Ascending aorta (tissue), 2 donors: ENCODE data around the gene NETO1. TPM values are rescaled to one million over a fixed set of nuclear protein-coding genes. Genes with fewer than 3 reads are reported as not detected.

Experiments used
- DNase-seq, 2 donors: peaks; one replicate each; pipeline ENCODE4 v3.0.0-alpha.2; 2019; ENCODE audit warnings: low spot score in 2 of 2
- H3K27ac ChIP-seq, 2 donors: fragments of 200-600 bp; sonication (generic); one replicate each; pipeline ENCODE4 v1.5.1; 2016 to 2017; ENCODE audit warnings: mild to moderate bottlenecking in 1 of 2
- H3K27me3 ChIP-seq: fragments of 200-600 bp; sonication (generic); one replicate; pipeline ENCODE4 v1.5.1; 2017
- H3K36me3 ChIP-seq, 2 donors: fragments of 200-600 bp; sonication (generic); one replicate each; pipeline ENCODE4 v1.5.1; 2016
- H3K4me1 ChIP-seq, 2 donors: fragments of 200-600 bp; sonication (generic); one replicate each; pipeline ENCODE4 v1.5.1; 2016 to 2017; ENCODE audit warnings: mild to moderate bottlenecking in 1 of 2
- H3K4me3 ChIP-seq, 2 donors: fragments of 200-600 bp; sonication (generic); one replicate each; pipeline ENCODE4 v1.5.1; 2016 to 2017; ENCODE audit warnings: mild to moderate bottlenecking in 1 of 2
- H3K9me3 ChIP-seq, 2 donors: fragments of 200-600 bp; sonication (generic); one replicate each; pipeline ENCODE4 v1.5.1; 2016
- CTCF ChIP-seq, 3 experiments: fragments of 200-600 bp in 2 of 3; fragments of 450-650 bp in 1 of 3; sonication (generic) in 2 of 3; IDR thresholded peaks; one replicate each; pipeline ENCODE4 v1.5.1; 2016 to 2019; ENCODE audit warnings: antibody characterized with exemption in 3 of 3, mild to moderate bottlenecking in 1 of 3, moderate library complexity in 1 of 3
- intact Hi-C: fragments of 100-400 bp; cut with DNase I; formaldehyde crosslinking; loops from one replicate; pipeline ENCODE4 v1.15.1; 2023
- total RNA-seq: library from RNA; depleted of rRNA; stranded (reverse); fragments of >200 nt; gene quantifications from one replicate; pipeline ENCODE4 v1.1.0, GENCODE V29; 2016

Gene NETO1
- total RNA-seq, 1 donor from 2014 or later: not detected

- Histone ChIP-seq H3K4me3 (no peak overlapping the region), H3K27me3 (no peaks in the 10 kb centered on the region), H3K4me1 (no peaks in the 10 kb centered on the region), H3K36me3 (no peaks in the 10 kb centered on the region), H3K27ac (no peak overlapping the region), H3K9me3 (no peaks in the 10 kb centered on the region)
- TF ChIP-seq CTCF (IDR thresholded peaks at IDR 0.05): no peak
- no peak for DNase-seq
- intact Hi-C loops: no loop called here
Observed at GRCh38 chr18:72704202-72704601, 163.6 kb downstream of the NETO1 start.

DNA sequence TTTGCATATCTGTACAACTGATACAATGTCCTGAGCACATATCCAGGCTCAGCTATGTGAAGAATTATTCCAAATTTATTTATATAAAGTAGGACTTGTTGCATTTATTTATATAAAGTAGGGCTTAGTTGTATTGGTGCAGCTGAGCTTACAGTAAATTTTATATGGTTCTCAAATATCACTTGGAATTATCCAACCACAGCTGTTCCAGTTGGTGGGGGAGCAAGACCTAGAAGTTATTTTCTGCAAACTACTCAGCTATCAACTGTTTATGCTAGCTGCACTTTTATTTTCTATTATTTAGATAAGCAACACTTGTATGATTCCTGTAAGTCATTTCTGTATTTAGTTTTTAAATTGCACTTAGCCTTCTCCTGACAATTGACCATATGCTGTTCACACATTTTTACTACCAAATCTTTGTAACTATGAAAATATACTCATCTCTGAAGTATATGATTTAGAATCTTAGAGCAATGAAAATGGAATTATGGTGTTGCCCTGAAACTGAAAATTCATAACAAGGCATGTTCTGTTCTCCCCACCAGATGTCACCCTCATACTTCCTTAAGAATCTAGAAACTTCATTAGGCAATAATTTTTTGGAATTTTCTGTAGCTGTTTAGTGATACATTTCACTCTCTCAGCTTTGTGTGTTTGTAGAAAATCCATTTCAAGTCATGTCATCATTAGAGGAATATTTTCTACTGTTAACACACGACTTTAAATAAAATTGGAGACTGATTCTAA is 166.7 kb downstream of the NETO1 start:
- H3K36me3 ChIP-seq: no peaks in the 10 kb centered on the region
- no peak for DNase-seq
- no peaks in the 10 kb centered on the region for H3K9me3 ChIP-seq
- no peak for TF ChIP-seq CTCF (IDR thresholded peaks at IDR 0.05)
- no peak overlapping the region for H3K27ac ChIP-seq
- intact Hi-C loops: no loop called here
- no peaks in the 10 kb centered on the region for H3K27me3 ChIP-seq
- no peak overlapping the region for H3K4me3 ChIP-seq
- no peaks in the 10 kb centered on the region for H3K4me1 ChIP-seq

- no peak overlapping the region for H3K27ac ChIP-seq
- no peak for DNase-seq
- no peaks in the 10 kb centered on the region for H3K36me3 ChIP-seq
- TF ChIP-seq CTCF (IDR thresholded peaks at IDR 0.05): no peak
- H3K9me3 ChIP-seq: no peaks in the 10 kb centered on the region
- H3K27me3 ChIP-seq: no peaks in the 10 kb centered on the region
- no peak overlapping the region for H3K4me3 ChIP-seq
- intact Hi-C loops: no loop called here
- H3K4me1 ChIP-seq: no peaks in the 10 kb centered on the region
Observed at GRCh38 chr18:72697706-72698105, 170.1 kb downstream of the NETO1 start.

DNA sequence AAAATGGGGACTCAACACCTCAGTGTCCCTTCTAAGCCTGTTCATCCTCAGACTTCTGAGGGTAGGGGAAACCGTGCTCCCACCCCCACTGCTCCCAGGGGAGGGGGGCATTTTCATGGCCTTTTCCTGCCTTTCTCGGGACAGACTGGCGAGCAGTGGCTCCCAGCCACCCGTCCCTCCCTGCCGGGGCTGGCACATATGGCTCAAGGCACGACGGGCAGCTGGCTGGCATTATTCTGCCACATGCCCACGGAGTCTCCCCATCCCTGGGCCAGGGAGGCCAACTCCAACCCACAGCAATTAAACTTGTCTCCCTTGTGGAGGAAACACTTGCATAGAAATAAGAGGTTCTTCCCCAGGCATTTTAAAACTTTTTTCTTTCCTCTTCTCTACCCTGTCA is 175.2 kb downstream of the NETO1 start:
- Histone ChIP-seq H3K9me3 (no peaks in the 10 kb centered on the region), H3K4me1 (no peaks in the 10 kb centered on the region), H3K4me3 (no peak overlapping the region), H3K27ac (no peak overlapping the region), H3K36me3 (no peaks in the 10 kb centered on the region), H3K27me3 (no peaks in the 10 kb centered on the region)
- intact Hi-C loops: no loop called here
- DNase-seq: no peak
- no peak for TF ChIP-seq CTCF (IDR thresholded peaks at IDR 0.05)
